Omental fat pad (tissue), 4 donors: ENCODE results near the gene OR51I2. TPM values are rescaled to one million over a fixed set of nuclear protein-coding genes. Genes with fewer than 3 reads are reported as not detected.

Experiments used
- ATAC-seq: fragments of 150-250 bp; one replicate; pipeline ENCODE4 v1.9.1; 2016; ENCODE audit warnings: mild to moderate bottlenecking, moderate library complexity; ENCODE audit not compliant: low FRiP score
- DNase-seq: peaks from one replicate; pipeline ENCODE4 v3.0.0-alpha.2; 2019; ENCODE audit warnings: low spot score
- total RNA-seq, 4 donors: library from RNA; depleted of rRNA; stranded (reverse); fragments of >200 nt; gene quantifications; one replicate each; pipeline ENCODE4 v1.1.0, GENCODE V29; 2016
- TF ChIP-seq, protein P1 (sequence below), 3 donors: fragments of 450-650 bp; IDR thresholded peaks; one replicate each; pipeline ENCODE4 v1.5.1; 2016 to 2017; ENCODE audit warnings: antibody characterized with exemption in 3 of 3, mild to moderate bottlenecking in 3 of 3, moderate library complexity in 2 of 3

Gene OR51I2
- total RNA-seq, 4 donors from 2014 or later = not detected

DNA sequence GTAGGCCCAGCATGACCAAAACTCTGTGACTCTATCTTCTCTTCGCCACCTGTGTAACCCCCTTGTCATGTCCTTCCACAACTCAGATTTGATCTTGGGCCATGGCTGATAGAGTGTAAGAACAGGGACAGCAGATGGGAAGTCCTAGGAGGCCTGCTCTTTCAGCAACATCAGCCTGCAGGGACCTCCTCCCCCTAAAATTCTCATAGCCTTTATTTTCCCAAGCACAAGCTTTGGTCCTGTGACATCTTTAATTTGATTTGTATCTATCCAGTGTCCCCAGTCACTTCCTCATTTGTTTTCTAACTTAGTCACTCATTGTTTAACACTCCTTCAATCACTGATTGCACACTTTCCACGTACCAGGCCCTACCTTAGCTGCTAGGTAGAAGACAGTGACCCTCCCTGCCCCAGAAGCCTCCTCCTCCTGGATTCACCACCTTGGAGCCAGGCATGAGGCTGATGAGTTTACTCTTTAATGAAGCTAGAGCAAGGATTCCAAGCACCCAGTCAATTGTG lies 55.3 kb downstream of the OR51I2 start:
- TF ChIP-seq, protein P1, sequence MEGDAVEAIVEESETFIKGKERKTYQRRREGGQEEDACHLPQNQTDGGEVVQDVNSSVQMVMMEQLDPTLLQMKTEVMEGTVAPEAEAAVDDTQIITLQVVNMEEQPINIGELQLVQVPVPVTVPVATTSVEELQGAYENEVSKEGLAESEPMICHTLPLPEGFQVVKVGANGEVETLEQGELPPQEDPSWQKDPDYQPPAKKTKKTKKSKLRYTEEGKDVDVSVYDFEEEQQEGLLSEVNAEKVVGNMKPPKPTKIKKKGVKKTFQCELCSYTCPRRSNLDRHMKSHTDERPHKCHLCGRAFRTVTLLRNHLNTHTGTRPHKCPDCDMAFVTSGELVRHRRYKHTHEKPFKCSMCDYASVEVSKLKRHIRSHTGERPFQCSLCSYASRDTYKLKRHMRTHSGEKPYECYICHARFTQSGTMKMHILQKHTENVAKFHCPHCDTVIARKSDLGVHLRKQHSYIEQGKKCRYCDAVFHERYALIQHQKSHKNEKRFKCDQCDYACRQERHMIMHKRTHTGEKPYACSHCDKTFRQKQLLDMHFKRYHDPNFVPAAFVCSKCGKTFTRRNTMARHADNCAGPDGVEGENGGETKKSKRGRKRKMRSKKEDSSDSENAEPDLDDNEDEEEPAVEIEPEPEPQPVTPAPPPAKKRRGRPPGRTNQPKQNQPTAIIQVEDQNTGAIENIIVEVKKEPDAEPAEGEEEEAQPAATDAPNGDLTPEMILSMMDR (IDR thresholded peaks at IDR 0.05) = no peak
- ATAC-seq = no peak
- no peak for DNase-seq

DNA sequence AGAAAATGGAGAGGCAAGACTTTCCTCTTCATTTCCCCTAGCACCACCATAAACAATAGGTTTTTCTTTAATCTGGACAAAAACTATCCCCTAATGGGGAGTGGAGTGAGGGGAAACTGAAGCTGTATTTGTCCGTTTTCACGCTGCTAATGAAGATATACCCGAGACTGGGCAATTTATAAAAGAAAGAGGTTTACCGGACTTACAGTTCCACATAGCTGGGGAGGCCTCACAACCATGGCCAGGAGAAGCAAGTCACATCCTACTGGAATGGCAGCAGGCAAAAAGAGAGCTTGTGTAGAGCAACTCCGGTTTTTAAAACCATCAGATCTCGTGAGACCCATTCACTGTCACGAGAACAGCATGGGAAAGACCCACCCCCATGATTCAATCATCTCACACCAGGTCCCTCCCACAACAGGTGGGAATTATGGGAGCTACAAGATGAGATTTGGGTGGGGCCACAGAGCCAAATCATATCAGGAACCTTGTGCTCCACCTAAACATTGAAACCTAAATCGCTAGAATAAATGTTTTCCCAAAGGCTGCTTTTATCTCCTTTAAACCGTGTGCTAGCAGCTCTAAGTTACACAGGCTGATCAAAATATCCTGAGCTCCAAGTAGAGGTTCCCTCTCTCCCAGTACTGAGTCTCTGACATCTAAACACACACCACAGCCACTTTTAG lies 56.4 kb downstream of the OR51I2 start:
- TF ChIP-seq, protein P1 (IDR thresholded peaks at IDR 0.05) = no peak
- no peak for ATAC-seq
- DNase-seq = no peak

Other genes with a start within 250 kb of the OR51I2 start
- gene OR51V1, start 248.6 kb upstream of the OR51I2 start, total RNA-seq = not detected
- gene HBB, start 222.3 kb upstream of the OR51I2 start, total RNA-seq = 1,000 to 10,000 TPM in 1 of 4 donors, 100 to 1,000 TPM in 3; 160 to 1,928 (median 219) TPM
- 1 to 10 TPM in 2 of 4 donors, not detected in 2; 1.1 to 3.2 TPM for gene HBD, start 214.8 kb upstream of the OR51I2 start, total RNA-seq
- not detected for gene HBG1, start 199.5 kb upstream of the OR51I2 start, total RNA-seq
- gene HBG2, start 194.5 kb upstream of the OR51I2 start, total RNA-seq = 1 to 10 TPM in 1 of 4 donors, not detected in 3; 2.1 TPM
- gene HBE1, start 179.4 kb upstream of the OR51I2 start, total RNA-seq = not detected
- gene OR51B4, start 147.4 kb upstream of the OR51I2 start, total RNA-seq = not detected
- gene OR51B2, start 125.0 kb upstream of the OR51I2 start, total RNA-seq = 1 to 10 TPM in 1 of 4 donors, under 1 TPM in 1, not detected in 2; 0.46 to 1.1 TPM
- gene OR51B5, start 105.8 kb upstream of the OR51I2 start, total RNA-seq = under 1 TPM in 3 of 4 donors, not detected in 1; 0.36 to 0.63 (median 0.46) TPM
- gene OR51B6, start 97.8 kb upstream of the OR51I2 start, total RNA-seq = not detected
- not detected for gene OR51M1, start 65.5 kb upstream of the OR51I2 start, total RNA-seq
- gene OR51Q1, start 27.2 kb upstream of the OR51I2 start, total RNA-seq = not detected
- under 1 TPM in 1 of 4 donors, not detected in 3; 0.96 TPM for gene OR51I1, start 7.8 kb upstream of the OR51I2 start, total RNA-seq
- gene OR52D1, start 39.4 kb downstream of the OR51I2 start, total RNA-seq = not detected
- 1 to 10 TPM in 2 of 4 donors, under 1 TPM in 2; 0.82 to 1.3 (median 0.98) TPM for gene UBQLN3, start 60.6 kb downstream of the OR51I2 start, total RNA-seq
- 1 to 10 TPM in 2 of 4 donors, under 1 TPM in 2; 0.19 to 1.7 (median 0.81) TPM for gene UBQLNL, start 67.4 kb downstream of the OR51I2 start, total RNA-seq
- 1 to 10 TPM in 1 of 4 donors, under 1 TPM in 1, not detected in 2; 0.48 to 1.8 TPM for gene OR52H1, start 99.2 kb downstream of the OR51I2 start, total RNA-seq
- gene OR52B6, start 131.6 kb downstream of the OR51I2 start, total RNA-seq = not detected
- 1 to 10 TPM; 1.9 to 3.3 (median 2.8) TPM for gene TRIM6, start 147.3 kb downstream of the OR51I2 start, total RNA-seq
- gene TRIM34, start 175.7 kb downstream of the OR51I2 start, total RNA-seq = 1 to 10 TPM; 3.7 to 9.6 (median 6.6) TPM
- 10 to 100 TPM; 18.0 to 24.4 (median 21.1) TPM for gene TRIM5, start 235.8 kb downstream of the OR51I2 start, total RNA-seq
- gene TRIM22, start 240.5 kb downstream of the OR51I2 start, total RNA-seq = 100 to 1,000 TPM in 1 of 4 donors, 10 to 100 TPM in 3; 22.3 to 163 (median 55.7) TPM